Loucy (cell line): ENCODE data around the gene MSN.

ENCODE experiments used
- H2AFZ ChIP-seq: fragments of 200-600 bp; sonication (generic); 2 replicates; pipeline ENCODE4 v1.6.0; 2016; ENCODE audit warnings: antibody characterized with exemption, mild to moderate bottlenecking, low read length, moderate library complexity
- H3F3A ChIP-seq: fragments of 200-600 bp; 2 replicates; pipeline ENCODE4 v1.6.0; 2016; ENCODE audit warnings: antibody characterized with exemption, low read depth, mild to moderate bottlenecking
- H3K27me3 ChIP-seq: fragments of 200-600 bp; sonication (generic); 2 replicates; pipeline ENCODE4 v1.6.1; 2014; ENCODE audit warnings: low read length, mild to moderate bottlenecking; ENCODE audit not compliant: insufficient read depth, poor library complexity, severe bottlenecking
- H3K36me3 ChIP-seq: fragments of 200-600 bp; sonication (generic); 2 replicates; pipeline ENCODE4 v1.6.1; 2016; ENCODE audit warnings: low read length; ENCODE audit not compliant: insufficient read depth
- H3K4me1 ChIP-seq: fragments of 200-600 bp; sonication (generic); 2 replicates; pipeline ENCODE4 v1.5.1; 2014; ENCODE audit warnings: low read length, mild to moderate bottlenecking; ENCODE audit not compliant: insufficient read depth, poor library complexity, severe bottlenecking
- H3K4me2 ChIP-seq: fragments of 200-600 bp; sonication (generic); 2 replicates; pipeline ENCODE4 v1.6.0; 2014; ENCODE audit warnings: antibody characterized with exemption, low read length, low read depth, mild to moderate bottlenecking; ENCODE audit not compliant: poor library complexity, severe bottlenecking
- H3K4me3 ChIP-seq: fragments of 200-600 bp; sonication (generic); 2 replicates; pipeline ENCODE4 v1.5.1; 2014; ENCODE audit warnings: low read length, mild to moderate bottlenecking, mixed read lengths; ENCODE audit not compliant: poor library complexity, severe bottlenecking
- H3K79me2 ChIP-seq: fragments of 200-600 bp; sonication (generic); 2 replicates; pipeline ENCODE4 v1.6.1; 2014; ENCODE audit warnings: low read length; ENCODE audit not compliant: insufficient read depth
- H3K9ac ChIP-seq: fragments of 200-600 bp; sonication (generic); 2 replicates; pipeline ENCODE4 v1.6.0; 2014; ENCODE audit warnings: mild to moderate bottlenecking, low read depth, low read length, moderate library complexity; ENCODE audit not compliant: poor library complexity, severe bottlenecking
- H3K9me2 ChIP-seq: fragments of 200-600 bp; sonication (generic); replicated peaks from 2 replicates; pipeline ENCODE4 v1.6.1; 2016; ENCODE audit warnings: low read depth, low read length, mixed read lengths
- H3K9me3 ChIP-seq: fragments of 200-600 bp; sonication (generic); 2 replicates; pipeline ENCODE4 v1.6.1; 2014; ENCODE audit warnings: mild to moderate bottlenecking, antibody characterized with exemption, low read length, low read depth; ENCODE audit not compliant: insufficient read depth
- H4K20me1 ChIP-seq: fragments of 200-600 bp; sonication (generic); 2 replicates; pipeline ENCODE4 v1.6.0; 2014; ENCODE audit warnings: antibody characterized with exemption, low read length, mild to moderate bottlenecking; ENCODE audit not compliant: insufficient read depth, poor library complexity, severe bottlenecking
- CTCF ChIP-seq: fragments of 200-600 bp; sonication (generic); conservative IDR thresholded peaks from 2 replicates; pipeline ENCODE4 v1.5.1; 2014; ENCODE audit warnings: mild to moderate bottlenecking, antibody characterized with exemption, low read length
- EZH2phosphoT487 ChIP-seq: fragments of 200-600 bp; IDR thresholded peaks from 2 replicates; pipeline ENCODE4 v1.6.1; 2018; ENCODE audit warnings: antibody characterized with exemption, mild to moderate bottlenecking, moderate library complexity, borderline replicate concordance

The MSN gene

GRCh38 chrX:65633826-65634225, 33.6 kb upstream of the MSN start:
- Histone ChIP-seq H3K36me3 (no peaks in the 10 kb centered on the region), H3K9me2 (no peaks in the 10 kb centered on the region), H3K9ac (no peak overlapping the region), H3K9me3 (no peaks in the 10 kb centered on the region), H3K79me2 (no peaks in the 10 kb centered on the region), H4K20me1 (no peaks in the 10 kb centered on the region), H3K4me3 (no peak overlapping the region), H2AFZ (no peak overlapping the region), H3K27me3 (no peaks in the 10 kb centered on the region), H3K4me1 (peaks cover 3% of the 10 kb centered on the region), H3K4me2 (no peak overlapping the region), H3F3A (no peaks in the 10 kb centered on the region)
- no peak for TF ChIP-seq CTCF
- no peak for TF ChIP-seq EZH2phosphoT487

DNA sequence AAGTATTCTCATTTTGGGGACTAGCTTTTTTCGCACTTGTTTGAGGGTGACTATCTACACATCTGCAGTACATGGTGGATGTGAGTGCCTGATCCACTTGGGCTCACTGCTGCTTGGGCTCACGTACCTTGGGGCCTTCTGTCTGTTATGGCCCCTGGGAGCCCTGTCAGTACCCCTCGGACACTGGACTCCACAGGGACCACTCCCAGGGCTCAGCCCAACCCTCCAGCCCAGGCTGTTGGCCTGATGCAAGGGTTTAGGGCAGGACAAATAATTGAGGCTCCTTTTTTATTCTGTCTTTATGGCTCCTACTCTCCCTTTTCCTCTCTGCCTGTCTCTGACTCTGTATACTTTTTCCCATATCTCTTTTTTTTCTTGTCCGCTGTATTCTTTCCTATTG, 32.7 kb upstream of the MSN start:
- Histone ChIP-seq H4K20me1 (no peaks in the 10 kb centered on the region), H3K9ac (no peak overlapping the region), H3K36me3 (no peaks in the 10 kb centered on the region), H3K4me3 (no peak overlapping the region), H3K4me2 (no peak overlapping the region), H3K9me3 (no peaks in the 10 kb centered on the region), H3K27me3 (no peaks in the 10 kb centered on the region), H3K4me1 (peaks cover 3% of the 10 kb centered on the region), H2AFZ (no peak overlapping the region), H3F3A (no peaks in the 10 kb centered on the region), H3K79me2 (no peaks in the 10 kb centered on the region), H3K9me2 (no peaks in the 10 kb centered on the region)
- TF ChIP-seq EZH2phosphoT487: no peak
- no peak for TF ChIP-seq CTCF

- Histone ChIP-seq H3K36me3 (no peaks in the 10 kb centered on the region), H3K9me3 (no peaks in the 10 kb centered on the region), H3F3A (no peaks in the 10 kb centered on the region), H3K4me2 (no peak overlapping the region), H3K79me2 (no peaks in the 10 kb centered on the region), H3K4me3 (no peak overlapping the region), H3K27me3 (no peaks in the 10 kb centered on the region), H4K20me1 (no peaks in the 10 kb centered on the region), H3K9me2 (no peaks in the 10 kb centered on the region), H3K9ac (no peak overlapping the region), H3K4me1 (peaks cover 3% of the 10 kb centered on the region), H2AFZ (no peak overlapping the region)
- TF ChIP-seq EZH2phosphoT487 (no peak), CTCF (no peak)
These were observed 32.1 kb upstream of the MSN start for GRCh38 chrX:65635378-65635777.
